HG03571 (cell line): ENCODE data around the gene MPHOSPH8.
A peak's percentile ranks its signal among the peaks of the same experiment; 100 is the strongest.

Source experiments
- ATAC-seq: cut with Tn5 transposase; IDR thresholded peaks from one replicate; pipeline ENCODE4 v1.9.1; 2021; ENCODE audit not compliant: unreplicated experiment

Gene MPHOSPH8, protein sequence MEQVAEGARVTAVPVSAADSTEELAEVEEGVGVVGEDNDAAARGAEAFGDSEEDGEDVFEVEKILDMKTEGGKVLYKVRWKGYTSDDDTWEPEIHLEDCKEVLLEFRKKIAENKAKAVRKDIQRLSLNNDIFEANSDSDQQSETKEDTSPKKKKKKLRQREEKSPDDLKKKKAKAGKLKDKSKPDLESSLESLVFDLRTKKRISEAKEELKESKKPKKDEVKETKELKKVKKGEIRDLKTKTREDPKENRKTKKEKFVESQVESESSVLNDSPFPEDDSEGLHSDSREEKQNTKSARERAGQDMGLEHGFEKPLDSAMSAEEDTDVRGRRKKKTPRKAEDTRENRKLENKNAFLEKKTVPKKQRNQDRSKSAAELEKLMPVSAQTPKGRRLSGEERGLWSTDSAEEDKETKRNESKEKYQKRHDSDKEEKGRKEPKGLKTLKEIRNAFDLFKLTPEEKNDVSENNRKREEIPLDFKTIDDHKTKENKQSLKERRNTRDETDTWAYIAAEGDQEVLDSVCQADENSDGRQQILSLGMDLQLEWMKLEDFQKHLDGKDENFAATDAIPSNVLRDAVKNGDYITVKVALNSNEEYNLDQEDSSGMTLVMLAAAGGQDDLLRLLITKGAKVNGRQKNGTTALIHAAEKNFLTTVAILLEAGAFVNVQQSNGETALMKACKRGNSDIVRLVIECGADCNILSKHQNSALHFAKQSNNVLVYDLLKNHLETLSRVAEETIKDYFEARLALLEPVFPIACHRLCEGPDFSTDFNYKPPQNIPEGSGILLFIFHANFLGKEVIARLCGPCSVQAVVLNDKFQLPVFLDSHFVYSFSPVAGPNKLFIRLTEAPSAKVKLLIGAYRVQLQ

DNA sequence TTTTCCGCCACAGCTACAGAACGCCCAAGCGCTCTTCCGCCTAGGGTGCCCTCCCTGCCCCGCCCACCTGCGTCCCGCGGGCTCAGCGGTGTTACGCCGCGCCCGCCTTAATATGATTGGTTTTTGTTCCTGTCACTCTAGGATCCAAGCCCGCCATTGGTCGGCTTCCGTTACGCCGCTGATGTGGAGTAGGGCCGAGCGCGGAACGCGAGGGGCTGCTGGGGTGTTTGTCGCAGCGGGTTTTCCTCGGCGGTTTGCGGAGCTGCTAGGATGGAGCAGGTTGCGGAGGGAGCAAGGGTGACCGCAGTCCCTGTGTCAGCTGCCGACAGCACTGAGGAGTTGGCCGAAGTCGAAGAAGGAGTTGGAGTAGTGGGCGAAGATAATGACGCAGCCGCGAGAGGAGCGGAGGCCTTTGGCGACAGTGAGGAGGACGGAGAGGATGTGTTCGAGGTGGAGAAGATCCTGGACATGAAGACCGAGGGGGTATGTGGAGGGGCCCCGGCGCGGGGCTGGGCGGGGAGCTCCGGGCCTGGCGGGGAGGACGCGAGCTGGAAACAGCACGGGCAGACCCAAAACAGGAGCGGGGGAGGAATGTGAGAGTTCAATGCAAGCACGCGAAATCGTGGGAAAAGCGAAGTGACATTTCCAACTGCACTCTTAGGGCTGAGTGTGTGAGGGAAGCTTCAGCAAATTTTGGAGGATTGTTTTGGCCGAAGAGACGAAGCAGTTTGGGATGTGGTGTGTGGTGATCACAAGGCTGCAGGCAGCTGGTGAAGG, at the start of gene MPHOSPH8:
TSS of gene MPHOSPH8 (plus strand) at position 181 of the 777 bp plus-strand sequence. CDS start at position 271, 90 bp downstream.
- ATAC-seq, result peak; percentile 98

- peak; percentile 74 for ATAC-seq
Observed at GRCh38 chr13:19586904-19587634, 46.4 kb upstream of the MPHOSPH8 start.

DNA sequence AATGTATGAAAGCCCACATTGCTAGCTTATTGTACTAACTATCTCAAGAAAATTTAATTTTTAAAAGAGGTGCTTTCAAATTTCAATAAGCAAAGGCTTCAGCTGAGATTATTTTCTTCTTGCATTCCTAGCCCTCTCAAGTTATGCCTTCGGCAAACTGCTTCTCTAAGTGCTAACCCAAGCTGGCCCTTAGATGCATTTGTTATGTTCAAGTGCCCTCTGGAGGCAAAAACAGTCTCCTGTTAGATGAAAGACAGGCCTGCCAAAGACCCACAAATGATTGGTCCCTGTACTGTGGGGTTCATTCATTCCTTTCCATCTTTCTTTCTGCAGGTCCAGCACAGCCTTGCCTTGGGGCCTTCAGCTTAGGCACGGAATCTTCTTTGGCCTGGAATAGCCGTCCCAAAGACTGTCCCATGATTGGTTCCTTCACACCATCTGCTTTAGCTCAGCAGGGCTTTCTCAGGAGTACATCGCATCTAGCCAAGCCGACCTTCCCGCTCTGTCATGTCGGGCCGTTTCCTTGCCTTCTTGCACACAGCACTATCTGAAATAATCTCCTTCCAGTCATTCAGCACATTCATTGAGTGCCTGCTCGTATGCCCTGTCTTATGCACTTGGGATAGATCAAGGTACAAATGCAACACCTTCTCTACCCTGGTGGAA, 45.7 kb upstream of the MPHOSPH8 start:
- peak; percentile 68 for ATAC-seq

DNA sequence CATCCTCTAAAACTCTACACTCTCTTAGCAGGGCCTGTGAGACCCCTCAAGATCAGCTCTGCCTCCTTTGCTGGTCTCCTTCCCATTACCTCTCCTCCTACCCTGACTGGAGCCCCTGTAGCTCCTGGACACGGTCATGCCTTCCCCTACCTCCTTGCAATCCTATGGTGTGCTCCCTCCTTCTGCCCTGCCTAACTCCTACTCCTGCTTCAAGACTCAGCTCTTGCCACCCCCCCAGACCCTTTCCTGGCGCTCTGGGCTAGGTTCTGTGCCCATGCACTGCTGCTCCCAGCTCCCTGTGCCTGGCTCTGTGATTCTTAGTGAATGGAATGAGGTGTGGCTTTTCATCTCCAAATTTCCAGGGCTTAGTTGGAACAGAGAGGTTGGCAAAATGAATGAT, 44.1 kb upstream of the MPHOSPH8 start:
- ATAC-seq, result no peak

- no peak for ATAC-seq
Observed at GRCh38 chr13:19590423-19590822, 43.0 kb upstream of the MPHOSPH8 start.

GRCh38 chr13:19591864-19592263, 41.6 kb upstream of the MPHOSPH8 start:
- ATAC-seq, result no peak

GRCh38 chr13:19592657-19593180, 40.7 kb upstream of the MPHOSPH8 start:
- no peak for ATAC-seq

- no peak for ATAC-seq
Observed at GRCh38 chr13:19596086-19596485, 37.4 kb upstream of the MPHOSPH8 start.

GRCh38 chr13:19596960-19597361, 36.5 kb upstream of the MPHOSPH8 start:
- ATAC-seq, result no peak

GRCh38 chr13:19597523-19597922, 35.9 kb upstream of the MPHOSPH8 start:
- no peak for ATAC-seq

GRCh38 chr13:19601749-19602725, 31.4 kb upstream of the MPHOSPH8 start:
- ATAC-seq, result peak; percentile 86

- no peak for ATAC-seq
Observed at GRCh38 chr13:19604306-19604705, 29.2 kb upstream of the MPHOSPH8 start.

DNA sequence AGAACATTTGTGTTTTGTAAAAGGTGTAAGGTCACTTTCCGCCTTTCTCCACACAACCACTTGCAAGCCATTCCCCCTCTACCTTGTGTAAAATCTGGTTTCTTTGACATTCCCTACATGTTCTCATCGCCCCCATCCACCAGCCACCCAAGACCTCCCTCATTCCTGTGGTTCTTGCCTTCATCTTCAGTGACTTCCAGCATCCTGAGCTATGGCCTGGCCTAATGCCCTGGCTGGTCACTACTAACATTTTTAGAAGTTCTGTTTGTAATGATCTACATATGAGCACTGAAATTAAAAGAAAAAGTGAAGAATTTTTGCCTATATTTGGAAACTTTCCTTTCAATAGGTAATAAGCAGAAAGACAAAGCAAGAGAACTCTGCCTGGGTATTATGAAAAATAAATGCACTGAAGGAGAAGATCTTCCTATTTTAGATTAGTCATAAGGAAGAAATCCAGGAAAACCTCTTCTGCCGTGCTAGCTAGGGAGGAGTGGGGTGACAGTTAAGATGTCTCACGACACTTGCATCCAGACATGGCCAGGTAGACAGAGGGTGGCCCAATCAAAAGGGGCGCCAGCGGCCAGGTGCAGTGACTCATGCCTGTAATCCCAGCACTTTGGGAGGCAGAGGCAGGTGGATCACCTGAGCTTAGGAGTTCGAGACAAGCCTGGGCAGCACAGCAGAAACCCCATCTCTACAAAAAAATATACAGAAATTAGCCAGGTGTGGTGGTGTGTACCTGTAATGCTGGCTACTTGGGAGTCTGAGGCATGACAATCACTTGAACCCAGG, 28.1 kb upstream of the MPHOSPH8 start:
- ATAC-seq, result no peak

DNA sequence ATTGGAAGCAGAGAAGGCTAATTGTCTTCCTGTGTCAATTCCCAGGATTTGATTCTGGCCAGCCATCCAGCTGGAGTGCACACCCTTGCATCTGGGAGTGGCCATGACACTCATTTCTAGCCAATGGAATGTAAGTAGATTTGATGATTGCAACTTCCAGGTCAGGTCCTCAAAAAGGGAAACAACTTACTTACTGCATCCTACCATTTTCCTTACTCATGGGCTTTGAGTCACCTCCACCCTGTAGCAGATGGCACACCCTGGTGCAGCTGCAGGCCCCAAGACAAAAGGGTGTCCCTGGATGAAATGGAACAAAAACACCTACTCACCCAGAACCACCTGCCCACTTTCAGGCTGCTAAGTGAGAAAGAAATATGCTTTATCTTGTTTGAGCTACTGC, 27.3 kb upstream of the MPHOSPH8 start:
- ATAC-seq, result no peak

DNA sequence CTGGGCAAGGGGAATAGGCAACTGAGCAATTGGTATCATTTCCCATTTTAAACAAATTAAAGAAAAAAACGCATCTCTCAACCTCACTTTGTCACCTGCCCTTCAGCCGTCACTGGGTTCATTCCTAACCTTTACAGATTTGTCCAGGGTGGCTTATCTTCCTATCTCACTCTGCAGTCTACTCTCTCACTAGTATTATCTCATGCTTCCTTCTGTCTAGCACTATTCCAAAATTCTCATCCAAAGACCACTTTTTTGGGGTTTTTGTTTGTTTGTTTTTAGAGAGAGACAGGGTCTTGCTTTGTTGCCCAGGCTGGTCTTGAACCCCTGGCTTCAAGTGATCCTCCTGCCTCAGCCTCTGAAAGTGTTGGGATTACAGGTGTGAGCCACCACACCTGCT, 26.7 kb upstream of the MPHOSPH8 start:
- no peak for ATAC-seq

DNA sequence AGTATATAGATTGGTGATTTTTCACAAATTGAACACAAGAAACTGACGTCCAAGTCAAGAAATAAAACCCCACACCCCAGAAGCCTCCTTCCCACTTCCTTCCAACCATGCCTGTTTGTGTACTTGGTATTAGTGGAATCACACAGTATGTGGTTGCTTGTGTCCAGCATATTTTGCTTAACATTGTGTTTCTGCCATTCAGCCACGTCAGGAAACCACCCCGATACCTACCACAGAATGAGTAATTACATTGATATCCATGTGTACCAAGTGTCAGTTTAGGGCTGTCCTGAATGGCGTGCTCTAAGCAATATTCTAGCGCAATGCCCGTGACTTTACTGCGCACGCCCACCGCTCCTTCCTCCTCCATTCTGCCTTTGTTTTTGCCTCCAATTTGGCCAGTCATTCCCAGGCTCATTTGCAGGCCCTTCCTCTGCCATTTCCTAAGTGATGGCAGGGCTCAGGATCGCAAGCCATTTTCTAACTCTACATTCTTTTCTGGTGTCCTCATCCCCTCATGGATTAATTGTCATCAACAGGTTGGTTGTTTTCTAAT, 25.9 kb upstream of the MPHOSPH8 start:
- no peak for ATAC-seq

DNA sequence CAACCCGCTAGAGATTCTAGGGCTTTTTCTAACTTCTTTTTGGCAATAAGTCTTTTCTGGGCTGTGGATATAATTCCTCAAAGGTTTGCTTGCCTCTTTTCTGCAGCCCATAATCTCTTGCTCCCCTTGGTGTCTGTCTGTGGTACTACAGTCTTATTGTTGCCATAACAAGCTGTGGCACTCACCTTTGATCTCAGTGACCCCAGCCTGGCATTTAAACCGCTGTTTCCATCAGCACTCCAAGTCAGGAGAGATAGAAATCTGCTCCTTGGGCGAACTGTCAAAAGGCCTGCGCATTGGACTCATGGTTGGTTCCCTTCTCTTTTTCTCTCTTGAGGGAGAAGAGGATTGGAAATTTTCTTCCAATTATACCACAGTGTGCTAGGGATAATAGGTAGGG, 14.5 kb upstream of the MPHOSPH8 start:
- ATAC-seq, result no peak
